HG03196 (cell line): Measurements from ENCODE around the gene CD226.
"Not testable (repeated sequence)": the region's sequence is repeated elsewhere in the genome, so short reads cannot be mapped to it uniquely, and the experiment has no call there.

ENCODE experiments used
- ATAC-seq: cut with Tn5 transposase; IDR thresholded peaks from one replicate; pipeline ENCODE4 v1.9.1; 2021; ENCODE audit not compliant: unreplicated experiment

The CD226 gene

DNA sequence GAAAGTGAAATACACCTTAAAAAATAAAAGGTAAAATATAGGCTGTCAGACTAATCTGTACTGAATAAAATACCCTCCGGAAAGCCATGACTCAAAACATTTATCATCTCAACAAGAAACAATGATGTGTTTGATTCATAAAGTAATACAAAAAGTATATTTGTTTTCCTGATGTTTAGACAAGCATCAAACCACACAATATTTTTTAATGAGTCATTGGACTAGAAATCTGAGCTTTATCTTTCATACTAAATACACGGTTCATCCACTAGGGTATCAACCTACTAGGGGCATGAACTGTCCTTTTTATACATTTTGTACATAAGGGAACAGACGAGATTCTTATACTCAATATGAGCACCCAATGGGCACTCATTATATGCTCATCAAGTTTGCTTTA is 31.3 kb downstream of the CD226 start:
- no peak for ATAC-seq

DNA sequence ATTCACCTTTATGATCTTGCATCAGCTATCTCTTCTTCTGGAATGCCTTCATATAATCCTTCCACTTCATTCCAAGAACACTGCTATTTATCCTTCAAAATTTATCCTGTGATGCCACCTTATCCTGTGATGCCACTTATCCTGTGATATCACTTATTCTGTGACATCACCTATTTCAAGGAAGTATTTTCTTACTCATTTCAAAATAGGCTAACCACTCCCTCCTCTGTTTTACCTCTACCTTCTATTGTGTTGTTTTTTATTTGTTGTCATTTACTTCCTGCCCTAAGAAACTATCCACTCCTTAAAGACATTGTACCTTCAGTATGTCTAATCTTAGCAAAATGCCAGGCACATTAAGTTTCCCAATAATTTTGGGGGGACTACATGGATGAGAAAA is 38.8 kb downstream of the CD226 start:
- ATAC-seq: no peak

DNA sequence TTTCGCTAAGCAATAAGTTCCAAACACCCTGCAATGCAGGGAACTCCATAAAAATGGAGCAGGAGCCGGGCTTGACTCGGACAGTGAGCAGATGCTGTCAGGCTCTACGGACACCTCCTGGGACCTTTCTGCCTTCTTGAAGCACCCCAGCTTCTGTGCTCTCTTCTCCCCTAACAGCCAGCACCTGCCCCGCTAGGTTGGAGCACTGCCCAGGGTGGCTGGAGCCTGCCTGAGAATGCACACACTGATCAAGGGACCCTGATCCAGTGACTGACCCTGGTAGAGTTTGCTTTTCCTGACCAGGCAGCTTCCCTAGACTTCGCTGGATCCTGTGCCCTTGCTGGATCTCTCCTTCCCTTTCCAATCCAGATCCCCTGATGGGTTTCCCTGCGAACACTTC is 40.9 kb downstream of the CD226 start:
- ATAC-seq: no peak

DNA sequence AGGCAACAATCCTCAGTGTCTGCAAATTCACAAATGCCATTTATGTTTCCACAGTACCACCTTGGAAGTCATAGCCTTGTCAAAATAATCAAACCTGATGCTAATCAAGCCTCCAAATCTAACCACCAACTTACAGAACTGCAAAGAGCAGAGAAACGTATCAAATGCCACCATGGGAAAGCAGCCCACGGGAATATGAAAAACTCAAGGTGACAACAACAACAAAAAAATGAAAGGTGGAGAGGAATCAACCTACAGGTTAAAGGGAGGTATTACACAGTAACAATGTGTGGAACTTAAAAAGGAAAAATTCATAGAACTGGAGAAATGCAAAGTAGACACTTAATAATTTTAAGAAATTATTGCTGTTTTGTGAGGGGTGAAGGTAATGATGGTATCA is 46.7 kb downstream of the CD226 start:
- no peak for ATAC-seq

DNA sequence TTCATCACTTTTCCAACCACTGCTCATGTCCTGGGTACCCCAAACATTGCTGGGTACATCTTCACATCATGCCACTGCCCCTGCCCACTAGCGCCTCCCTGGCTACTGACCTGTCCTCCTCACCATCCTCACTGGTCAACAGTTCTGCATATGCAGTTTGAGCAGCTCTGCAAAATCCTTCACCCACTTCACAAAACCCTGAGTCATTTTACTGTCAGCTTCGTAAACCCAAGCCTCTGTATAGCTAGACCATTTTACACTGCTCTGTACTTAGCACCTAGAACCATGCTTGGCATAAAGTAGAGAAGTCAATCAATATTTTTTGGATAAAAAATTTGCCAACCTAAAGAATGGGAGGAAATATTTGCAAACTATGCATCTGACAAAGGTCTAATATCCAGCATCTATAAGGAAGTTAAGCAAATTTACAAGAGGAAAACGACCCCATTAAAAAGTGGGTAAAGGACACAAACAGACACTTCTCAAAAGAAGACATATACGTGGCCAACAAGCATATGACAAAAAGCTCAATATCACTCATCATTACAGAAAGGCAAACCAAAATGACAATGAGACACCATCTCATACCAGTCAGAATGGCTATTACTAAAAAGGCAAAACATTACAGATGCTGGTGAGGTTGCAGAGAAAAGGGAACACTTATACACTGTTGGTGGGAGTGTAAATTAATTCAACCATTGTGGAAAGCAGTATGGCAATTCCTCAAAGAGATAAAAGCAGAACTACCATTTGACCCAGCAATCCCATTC is 48.3 kb downstream of the CD226 start:
- not testable (repeated sequence) for ATAC-seq

DNA sequence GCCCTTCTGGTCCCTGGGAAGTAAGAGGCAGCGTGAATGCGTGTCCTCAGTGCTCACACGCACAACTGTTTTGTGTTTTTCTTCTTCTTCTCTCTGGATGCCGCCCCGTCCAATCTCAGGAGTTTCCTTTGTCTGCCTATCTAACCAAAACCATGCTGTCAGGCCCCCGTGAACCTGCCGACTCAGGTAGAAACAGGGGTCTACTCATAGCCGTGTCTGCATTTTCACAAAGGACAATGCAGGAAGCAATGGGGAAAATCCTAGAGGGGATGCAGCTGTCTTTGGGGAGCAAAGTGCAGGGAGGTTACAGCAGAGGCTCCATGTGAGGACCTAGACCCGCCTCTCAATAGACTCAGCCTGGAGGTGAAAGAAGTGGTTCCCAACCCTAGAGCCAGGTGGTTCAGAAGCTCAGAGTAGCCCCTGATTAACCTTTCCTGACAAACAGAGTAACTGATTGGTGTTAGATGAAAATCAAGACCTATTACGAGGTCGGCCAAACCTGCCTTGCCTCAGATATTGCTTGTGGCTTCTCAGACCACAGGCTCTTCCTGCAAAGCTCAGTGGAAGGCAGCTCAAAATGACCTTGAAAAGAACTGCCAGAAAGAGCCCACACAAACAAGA is 49.3 kb downstream of the CD226 start:
- ATAC-seq: peak; percentile 66

DNA sequence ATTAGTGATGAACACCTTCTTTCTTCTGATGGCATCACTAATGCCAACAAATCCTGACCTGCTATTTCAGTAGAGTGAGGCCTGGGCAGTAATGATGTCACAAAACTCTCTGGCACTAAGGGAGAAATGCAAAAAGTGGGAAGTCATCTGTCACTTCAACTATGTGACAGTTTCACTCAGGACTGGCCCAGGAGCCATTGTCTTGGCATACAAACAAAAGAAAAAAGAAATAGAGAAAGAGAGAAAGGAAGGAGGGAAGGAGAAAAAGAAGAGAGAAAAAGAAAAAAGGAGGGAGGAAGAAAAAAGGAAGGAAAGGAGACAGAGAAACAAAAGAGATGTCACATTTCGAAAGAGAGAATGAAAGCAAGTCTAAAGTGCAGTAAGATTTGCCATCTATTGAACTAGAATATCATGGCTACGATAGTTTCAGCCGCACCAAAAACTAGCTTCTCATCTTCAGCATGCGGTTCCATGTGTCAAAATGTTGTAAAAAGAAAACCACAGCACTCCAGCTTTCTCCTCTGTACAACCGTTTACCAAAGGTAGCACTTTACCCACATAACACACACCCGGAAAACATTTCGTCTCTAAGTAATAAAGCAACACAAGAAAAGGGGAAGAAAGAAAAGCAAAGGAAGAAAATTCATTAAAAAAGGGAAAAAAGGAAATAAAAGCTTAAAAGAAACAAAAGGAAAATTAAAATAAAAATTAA is 50.1 kb downstream of the CD226 start:
- no peak for ATAC-seq

DNA sequence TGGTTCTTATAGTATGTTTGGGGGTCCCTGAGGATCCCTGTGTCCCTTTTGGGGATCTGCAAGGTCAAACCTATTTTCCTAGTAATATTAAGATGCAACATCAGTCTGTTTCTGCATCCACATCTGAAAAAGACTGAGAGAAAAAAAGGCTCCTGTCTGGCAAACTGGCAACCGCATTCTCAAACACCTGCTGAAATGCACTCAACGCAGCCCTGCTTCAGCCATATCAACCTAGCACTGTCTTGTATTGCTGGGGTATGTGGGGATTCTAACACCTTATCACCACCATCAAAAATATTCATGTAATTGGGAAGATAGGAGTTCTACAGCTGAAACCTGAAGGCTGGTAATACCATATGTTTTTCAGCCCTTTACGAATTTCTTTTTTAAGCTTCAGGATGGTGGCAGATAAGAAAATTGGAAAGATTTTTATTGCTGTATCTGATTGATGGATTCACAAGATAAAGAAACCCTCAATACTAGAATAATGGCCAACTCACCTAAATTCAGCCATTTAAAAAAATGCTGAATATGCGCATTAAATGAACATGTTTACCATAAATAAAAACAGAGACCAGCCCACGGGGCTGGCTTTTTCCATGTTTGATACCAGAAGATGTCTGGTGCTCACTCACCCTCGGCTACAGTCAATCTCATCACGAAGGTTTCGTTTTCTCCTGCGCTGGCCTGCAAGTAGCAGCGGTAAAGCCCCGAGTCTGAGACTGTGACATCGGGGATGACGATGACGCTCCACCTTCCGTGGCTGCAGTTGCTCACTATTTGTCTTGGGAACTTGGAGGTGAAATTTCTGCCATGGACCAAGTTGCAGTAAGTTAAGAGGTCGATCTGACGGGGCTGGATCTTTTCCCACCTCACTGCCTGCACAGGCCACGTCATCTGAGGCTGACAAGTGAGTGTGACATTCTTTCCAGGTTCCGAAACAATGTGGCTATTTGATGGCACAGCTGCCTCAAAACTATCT is 52.3 kb downstream of the CD226 start:
- no peak for ATAC-seq

DNA sequence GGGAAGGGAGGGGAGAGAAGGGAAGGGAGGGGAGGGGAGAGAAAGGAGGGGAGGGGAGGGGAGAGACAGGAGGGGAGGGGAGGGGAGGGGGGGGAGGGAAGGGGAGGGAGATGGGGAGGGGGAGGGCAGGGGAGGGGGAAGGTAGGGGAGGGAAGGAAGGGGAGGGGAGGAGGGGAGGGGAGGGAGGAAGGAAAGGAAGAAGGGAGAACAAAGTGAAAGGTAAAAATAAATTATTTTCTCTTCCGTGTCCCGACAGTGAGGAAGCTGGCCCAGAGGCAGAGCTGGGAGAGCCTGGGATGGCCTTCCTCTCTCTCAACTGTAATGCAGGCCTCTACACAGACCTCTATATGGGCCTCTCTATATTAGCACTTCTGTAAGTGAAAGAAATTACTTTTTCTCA is 53.2 kb downstream of the CD226 start:
- ATAC-seq: no peak

DNA sequence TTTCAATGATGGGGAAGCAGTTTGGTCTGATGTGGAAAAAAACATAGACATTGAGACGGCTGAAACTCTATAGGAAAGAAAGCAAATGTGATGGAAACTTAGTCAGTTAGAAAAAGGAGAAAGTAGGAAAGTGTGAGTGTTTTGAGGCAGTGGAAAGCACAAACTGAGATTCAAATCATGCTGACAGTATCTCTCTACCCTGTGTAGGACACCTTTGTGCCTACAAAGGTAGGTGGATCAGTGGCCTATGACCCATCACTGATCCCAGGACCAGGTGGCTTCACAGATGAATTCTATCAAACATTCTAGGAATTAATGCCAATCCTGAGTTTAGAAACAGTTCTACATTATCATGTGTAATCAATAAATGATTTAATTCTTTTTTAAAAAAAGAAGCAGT is 57.1 kb downstream of the CD226 start:
- ATAC-seq: no peak

DNA sequence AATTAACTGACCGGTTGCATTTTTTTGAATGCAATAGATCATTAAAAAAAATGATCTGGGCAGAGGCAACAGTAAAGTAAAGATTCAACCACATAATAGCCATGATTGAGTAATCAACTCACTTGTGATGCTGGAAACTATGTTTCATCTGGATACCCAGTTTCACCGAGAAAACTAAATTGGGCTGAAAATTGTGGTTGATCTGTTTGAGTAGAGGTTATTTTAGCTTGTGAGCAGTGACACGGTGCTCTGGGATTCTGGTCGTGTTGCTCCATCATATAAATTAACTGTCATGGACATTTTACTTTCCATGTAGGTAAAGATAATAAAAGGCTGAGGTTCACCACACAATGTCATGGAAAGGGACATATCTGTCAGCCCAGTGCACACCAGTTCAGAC is 58.7 kb downstream of the CD226 start:
- no peak for ATAC-seq

DNA sequence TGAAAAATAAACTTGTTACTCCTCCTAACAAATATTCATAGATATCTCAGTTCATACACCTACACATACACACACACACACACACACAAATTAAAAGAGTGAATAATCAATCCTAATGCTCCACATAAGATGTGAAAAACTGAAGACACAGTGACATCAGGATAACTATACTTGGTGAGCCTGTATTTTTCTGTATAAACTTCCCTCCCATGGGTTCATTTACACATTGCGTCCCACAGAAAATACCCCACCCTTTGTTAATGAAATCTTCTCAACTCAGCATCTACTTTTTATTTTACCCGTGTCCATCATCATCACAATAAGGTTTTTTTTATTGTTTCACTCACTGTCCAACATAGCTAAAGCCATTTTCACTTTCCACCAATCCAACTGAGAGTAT is 60.4 kb downstream of the CD226 start:
- ATAC-seq: no peak

DNA sequence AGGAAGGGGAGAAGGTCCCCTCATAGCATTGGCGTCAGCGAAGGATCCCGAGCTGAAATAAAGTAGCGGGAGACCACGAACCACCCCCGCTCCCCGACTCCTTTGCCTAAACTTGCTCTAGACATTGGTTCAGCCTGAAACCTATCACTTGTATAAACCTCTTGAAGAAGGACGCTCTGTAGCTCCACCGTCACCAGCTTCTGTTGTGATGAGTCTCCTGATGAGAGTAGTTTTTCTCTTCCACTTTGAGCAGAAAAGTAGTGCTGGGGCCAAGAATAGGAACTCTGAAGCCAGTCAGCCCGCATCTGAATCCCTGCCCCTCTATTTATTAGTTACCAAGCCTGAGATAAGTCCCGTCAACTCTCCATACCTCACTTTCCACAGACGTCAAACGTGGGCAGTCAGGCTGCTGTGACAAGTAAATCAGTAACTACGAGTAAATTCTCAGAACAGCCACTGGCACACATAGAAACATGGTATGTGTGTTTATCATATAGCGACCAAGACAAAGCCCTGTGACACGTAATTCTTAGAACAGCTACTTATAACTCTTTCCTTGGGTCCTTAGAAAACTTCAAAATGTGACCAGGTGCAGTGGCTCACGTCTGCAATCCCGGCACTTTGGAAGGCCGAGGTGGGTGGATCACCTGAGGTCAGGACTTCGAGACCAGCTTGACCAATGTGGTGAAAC is 61.7 kb downstream of the CD226 start:
- peak; percentile 82 for ATAC-seq

DNA sequence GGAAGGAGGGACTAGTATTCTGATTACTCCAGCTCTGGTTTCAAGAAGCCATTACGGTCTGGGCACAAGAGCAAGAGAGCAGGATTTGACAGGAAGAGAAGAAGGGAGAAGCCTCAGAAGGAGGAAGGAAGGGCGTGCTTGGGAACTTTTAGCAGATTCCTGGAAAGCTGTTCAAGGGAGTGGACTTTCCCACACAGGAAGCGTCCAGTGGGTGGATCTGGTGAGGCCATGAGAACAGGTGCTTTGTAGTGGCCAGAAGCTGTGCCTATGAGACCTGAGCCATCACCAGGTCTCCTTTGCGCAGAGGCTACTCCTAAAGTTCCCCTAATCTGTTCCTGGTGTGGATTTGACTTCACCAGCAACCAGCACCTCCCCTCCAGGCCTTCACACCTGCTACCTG is 62.3 kb downstream of the CD226 start:
- ATAC-seq: no peak

DNA sequence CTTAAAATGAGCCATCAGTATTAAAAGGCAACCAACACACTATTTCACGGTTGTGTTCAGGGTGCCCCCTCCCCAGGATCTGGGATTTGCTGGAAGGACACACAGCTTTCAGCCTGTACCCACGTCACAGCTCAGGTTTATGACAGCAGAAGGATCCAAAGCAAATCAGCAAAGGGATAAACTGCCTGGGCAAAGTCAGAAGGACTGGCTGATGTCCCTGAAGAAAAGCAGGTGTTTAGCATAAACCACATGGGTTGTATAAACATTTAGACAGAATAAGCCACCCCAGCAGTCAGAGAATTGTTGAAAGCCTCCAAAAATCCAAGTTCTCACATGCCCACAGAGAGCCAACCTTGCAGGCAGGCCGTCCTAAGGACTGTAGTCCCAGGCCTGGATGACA is 63.9 kb downstream of the CD226 start:
- ATAC-seq: no peak

DNA sequence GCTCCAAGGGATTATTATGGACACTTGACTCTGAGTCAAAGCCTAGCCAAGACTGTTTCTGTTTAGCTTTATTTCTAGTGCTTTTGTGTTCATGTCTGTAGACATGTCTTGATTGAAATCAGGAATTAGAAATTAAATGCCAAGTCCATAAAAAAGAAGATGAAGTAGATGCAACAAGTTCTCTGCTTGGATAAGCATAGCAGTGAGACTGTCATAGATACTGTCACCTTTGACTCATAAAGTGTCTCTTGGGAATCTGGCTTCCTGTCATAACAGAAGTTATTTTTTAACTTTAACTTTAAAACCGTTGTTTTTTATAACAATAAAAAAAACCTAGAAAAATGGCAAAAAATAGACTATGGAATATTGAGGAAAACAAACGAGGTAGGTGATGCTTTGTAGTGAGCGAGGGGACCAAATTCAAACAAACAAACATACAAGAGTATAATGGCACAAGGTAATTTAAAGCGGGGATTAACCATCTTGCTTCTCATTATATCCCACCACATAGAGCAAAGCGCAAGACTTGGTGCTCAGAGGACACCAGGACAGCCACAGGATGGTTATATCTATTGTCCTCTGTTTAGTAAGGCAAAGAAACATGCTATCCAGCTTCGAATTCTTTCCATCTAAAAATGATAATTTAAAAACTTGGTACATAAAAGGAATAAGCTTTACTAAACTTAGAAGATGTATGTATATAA is 64.6 kb downstream of the CD226 start:
- ATAC-seq: peak; percentile 41

DNA sequence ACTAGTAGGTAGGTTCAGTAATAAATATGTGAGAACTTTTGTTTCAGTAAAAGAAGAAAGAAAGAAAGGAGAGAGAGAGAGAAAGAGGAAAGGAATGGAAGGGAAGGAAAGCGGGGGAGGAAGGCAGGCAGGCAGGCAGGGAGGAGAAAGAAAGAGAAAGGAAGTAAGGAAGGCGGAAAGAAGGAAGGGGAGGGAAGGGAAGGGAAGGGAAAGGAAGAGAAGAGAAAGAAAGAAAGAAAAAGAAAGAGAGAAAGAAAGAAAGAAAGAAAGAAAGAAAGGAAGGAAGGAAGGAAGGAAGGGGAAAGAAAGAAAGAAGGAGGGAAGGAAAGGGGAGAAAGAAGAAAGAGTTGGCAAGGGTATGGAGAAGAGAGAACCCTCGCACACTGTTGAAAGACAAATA is 67.6 kb downstream of the CD226 start:
- ATAC-seq: no peak

DNA sequence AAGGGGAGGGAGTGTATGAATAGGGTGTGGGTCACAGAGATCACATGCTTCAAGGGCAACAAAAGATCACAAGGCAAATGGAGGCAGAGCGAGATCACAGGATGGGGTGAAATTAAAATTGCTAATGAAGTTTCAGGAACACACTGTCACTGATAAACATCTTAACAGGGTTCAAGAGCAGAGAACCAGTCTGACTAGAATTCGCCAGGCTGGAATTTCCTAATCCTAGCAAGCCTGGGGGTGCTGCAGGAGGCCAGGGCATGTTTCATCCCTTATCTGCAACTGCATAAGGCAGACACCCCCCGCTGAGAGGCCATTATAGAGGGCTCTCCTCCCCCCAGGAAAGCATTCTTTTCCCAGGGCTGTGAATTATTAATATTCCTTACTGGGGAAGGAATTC is 68.6 kb downstream of the CD226 start:
- ATAC-seq: not testable (repeated sequence)

DNA sequence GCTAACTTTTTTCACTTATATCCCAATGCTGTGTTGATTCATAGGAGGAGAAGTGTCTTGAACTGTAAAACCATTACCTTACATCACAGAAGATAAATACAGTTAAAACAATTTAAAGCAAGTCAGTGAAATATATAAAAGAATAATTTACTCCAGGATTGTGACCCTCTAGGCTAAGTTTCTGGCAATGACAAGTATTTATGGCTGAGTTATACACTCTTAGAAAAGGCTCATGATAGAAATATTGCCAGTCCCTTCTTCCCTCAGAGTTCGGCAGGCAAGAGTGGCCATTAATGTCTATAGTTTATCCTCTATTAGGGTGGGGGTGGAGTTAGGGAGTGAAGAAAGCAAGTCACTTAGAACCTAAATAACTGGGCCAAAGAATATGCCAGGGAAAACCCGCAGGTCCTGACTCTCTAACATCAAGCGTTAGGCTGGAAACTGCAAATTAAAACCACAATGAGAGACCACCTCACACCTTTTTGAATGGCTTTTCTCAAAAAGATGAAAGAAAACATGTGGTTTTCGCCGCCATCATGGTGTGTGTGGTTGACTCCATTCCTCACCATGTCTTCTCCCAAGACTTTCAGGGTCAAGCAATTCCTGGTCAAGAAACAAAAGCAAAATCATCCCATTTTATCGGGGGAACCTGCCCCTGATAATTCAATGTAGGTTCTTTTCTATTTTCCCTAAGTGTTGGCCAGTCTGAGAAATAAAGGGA is 69.3 kb downstream of the CD226 start:
- ATAC-seq: no peak
